ENCODE measurements around the gene C9orf153.

DNA sequence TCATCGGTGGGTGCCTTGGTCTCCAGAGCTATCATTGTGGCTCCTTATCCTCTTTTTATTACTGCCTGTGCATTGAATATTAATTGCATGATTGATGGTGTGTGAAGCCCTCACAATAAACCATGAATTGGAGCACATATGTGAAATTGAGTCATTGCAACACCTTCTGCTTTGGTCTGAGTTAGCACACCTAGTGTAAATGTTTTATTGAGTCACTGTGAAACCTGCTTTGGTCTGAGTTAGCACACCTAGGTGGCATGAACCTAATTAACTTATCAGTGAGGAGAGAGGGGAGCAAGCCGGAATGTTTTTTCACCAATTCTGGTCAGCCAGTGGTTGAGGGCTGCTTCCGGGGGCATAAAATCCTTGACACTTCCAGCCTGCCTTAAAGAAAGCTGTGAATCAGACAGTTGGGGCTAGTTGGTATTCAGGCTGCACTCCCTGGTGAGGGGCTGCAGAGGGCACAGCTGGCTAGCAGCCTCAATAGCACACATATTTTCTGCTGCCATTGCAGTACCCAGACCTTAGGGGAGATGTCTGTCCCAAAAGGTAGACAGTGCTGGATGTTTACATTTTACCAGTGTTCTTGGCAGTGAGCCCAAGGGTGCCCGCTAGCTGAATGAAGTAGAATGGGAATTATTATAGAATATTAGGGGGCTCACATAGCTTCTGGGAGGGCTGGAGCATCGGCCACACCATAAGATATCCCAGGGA lies 83.6 kb downstream of the C9orf153 start:
- TF ChIP-seq, protein P1, sequence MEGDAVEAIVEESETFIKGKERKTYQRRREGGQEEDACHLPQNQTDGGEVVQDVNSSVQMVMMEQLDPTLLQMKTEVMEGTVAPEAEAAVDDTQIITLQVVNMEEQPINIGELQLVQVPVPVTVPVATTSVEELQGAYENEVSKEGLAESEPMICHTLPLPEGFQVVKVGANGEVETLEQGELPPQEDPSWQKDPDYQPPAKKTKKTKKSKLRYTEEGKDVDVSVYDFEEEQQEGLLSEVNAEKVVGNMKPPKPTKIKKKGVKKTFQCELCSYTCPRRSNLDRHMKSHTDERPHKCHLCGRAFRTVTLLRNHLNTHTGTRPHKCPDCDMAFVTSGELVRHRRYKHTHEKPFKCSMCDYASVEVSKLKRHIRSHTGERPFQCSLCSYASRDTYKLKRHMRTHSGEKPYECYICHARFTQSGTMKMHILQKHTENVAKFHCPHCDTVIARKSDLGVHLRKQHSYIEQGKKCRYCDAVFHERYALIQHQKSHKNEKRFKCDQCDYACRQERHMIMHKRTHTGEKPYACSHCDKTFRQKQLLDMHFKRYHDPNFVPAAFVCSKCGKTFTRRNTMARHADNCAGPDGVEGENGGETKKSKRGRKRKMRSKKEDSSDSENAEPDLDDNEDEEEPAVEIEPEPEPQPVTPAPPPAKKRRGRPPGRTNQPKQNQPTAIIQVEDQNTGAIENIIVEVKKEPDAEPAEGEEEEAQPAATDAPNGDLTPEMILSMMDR (IDR thresholded peaks at IDR 0.05; ENCODE audit: poor library complexity) = no peak
- TF ChIP-seq EZH2phosphoT487 (IDR thresholded peaks at IDR 0.05; ENCODE audit: low read depth, severe bottlenecking, unreplicated experiment) = no peak

Data from hepatocyte (in vitro differentiated cells).